ENCODE data around the gene FKBP14.

FKBP14 gene

GRCh38 chr7:30032310-30033125 is 6.0 kb upstream of the FKBP14 start:
- no peak for DNase-seq

GRCh38 chr7:30029696-30030095 is 3.2 kb upstream of the FKBP14 start:
- no peak for DNase-seq

GRCh38 chr7:30028749-30029635 is 2.5 kb upstream of the FKBP14 start:
- no peak for DNase-seq

- DNase-seq = peak; percentile 80
These were observed 1.8 kb upstream of the FKBP14 start, which contains the start of gene PLEKHA8 for GRCh38 chr7:30028216-30028748. TSS of gene PLEKHA8 (plus strand) at chr7:30028412. CDS start at chr7:30028763, 351 bp downstream.

- DNase-seq = no peak
These were observed 1.3 kb upstream of the FKBP14 start for GRCh38 chr7:30027740-30028215.

- peak; percentile 9 for DNase-seq
These were observed 559 bp upstream of the FKBP14 start for GRCh38 chr7:30027065-30027456.

GRCh38 chr7:30023524-30023923 is 3.0 kb downstream of the FKBP14 start:
- no peak for DNase-seq

- DNase-seq = no peak
These were observed 3.5 kb downstream of the FKBP14 start for GRCh38 chr7:30022991-30023390.

GRCh38 chr7:30020535-30020934 is 6.0 kb downstream of the FKBP14 start:
- no peak for DNase-seq

- no peak for DNase-seq
These were observed 6.5 kb downstream of the FKBP14 start for GRCh38 chr7:30019960-30020359.

GRCh38 chr7:30019387-30019786 is 7.1 kb downstream of the FKBP14 start:
- DNase-seq = no peak

GRCh38 chr7:30018451-30018850 is 8.1 kb downstream of the FKBP14 start:
- DNase-seq = no peak

- no peak for DNase-seq
These were observed 13.7 kb downstream of the FKBP14 start for GRCh38 chr7:30012757-30013156.

GRCh38 chr7:30010021-30010420 is 16.5 kb downstream of the FKBP14 start:
- DNase-seq = no peak

GRCh38 chr7:30005464-30005863 is 21.0 kb downstream of the FKBP14 start:
- DNase-seq = no peak

- no peak for DNase-seq
These were observed 23.4 kb downstream of the FKBP14 start for GRCh38 chr7:30003098-30003497.

GRCh38 chr7:30001998-30002397 is 24.5 kb downstream of the FKBP14 start:
- no peak for DNase-seq

GRCh38 chr7:29998489-29998888 is 28.0 kb downstream of the FKBP14 start:
- DNase-seq = no peak

- DNase-seq = no peak
These were observed 30.2 kb downstream of the FKBP14 start for GRCh38 chr7:29996321-29996720.

- no peak for DNase-seq
These were observed 30.9 kb downstream of the FKBP14 start for GRCh38 chr7:29995652-29996051.

GRCh38 chr7:29993140-29993539 is 33.4 kb downstream of the FKBP14 start:
- DNase-seq = no peak

- DNase-seq = no peak
These were observed 34.6 kb downstream of the FKBP14 start for GRCh38 chr7:29991937-29992336.

- DNase-seq = no peak
These were observed 35.6 kb downstream of the FKBP14 start for GRCh38 chr7:29990931-29991330.
